Lung (tissue), 12 donors: ENCODE data around the gene FAXDC2. TPM values are rescaled to one million over a fixed set of nuclear protein-coding genes. Genes with fewer than 3 reads are reported as not detected.
A peak's percentile ranks its signal among the peaks of the same experiment; 100 is the strongest.
"Not testable (repeated sequence)": the region's sequence is repeated elsewhere in the genome, so short reads cannot be mapped to it uniquely, and the experiment has no call there.

ENCODE experiments used
- ATAC-seq: fragments of 200-7000 bp; cut with Tn5 transposase; one replicate; pipeline ENCODE4 v1.9.1; 2020; ENCODE audit warnings: moderate number of reproducible peaks; ENCODE audit not compliant: insufficient read depth, low FRiP score
- DNase-seq, 3 donors: peaks; one replicate each; pipeline ENCODE4 v3.0.0-alpha.2; 2013 to 2017
- H3K27ac ChIP-seq, 2 donors: one replicate each; pipeline ENCODE4 v1.5.1; 2013; ENCODE audit warnings: mild to moderate bottlenecking in 2 of 2, moderate library complexity in 2 of 2, control low read depth in 1 of 2, inconsistent platforms in 1 of 2, low read depth in 1 of 2, low read length in 1 of 2
- H3K27me3 ChIP-seq, 3 donors: one replicate each; pipeline ENCODE4 v1.5.1; 2013; ENCODE audit warnings: low read length in 2 of 3; ENCODE audit not compliant: control insufficient read depth in 3 of 3, insufficient read depth in 3 of 3
- H3K36me3 ChIP-seq, 4 donors: one replicate each; pipeline ENCODE4 v1.5.1; 2013; ENCODE audit warnings: low read length in 4 of 4, mild to moderate bottlenecking in 1 of 4, moderate library complexity in 1 of 4; ENCODE audit not compliant: control insufficient read depth in 4 of 4, insufficient read depth in 4 of 4
- H3K4me1 ChIP-seq, 5 donors: one replicate each; pipeline ENCODE4 v1.5.1; 2013; ENCODE audit warnings: low read length in 5 of 5, mild to moderate bottlenecking in 2 of 5, moderate library complexity in 1 of 5; ENCODE audit not compliant: control insufficient read depth in 5 of 5, insufficient read depth in 5 of 5
- H3K4me3 ChIP-seq: one replicate; pipeline ENCODE4 v1.5.1; 2013; ENCODE audit warnings: mild to moderate bottlenecking, control low read depth, moderate library complexity
- H3K9ac ChIP-seq, 2 donors: one replicate each; pipeline ENCODE4 v1.5.1; 2013; ENCODE audit warnings: low read length in 2 of 2, control low read depth in 1 of 2; ENCODE audit not compliant: insufficient read depth in 1 of 2
- H3K9me3 ChIP-seq, 4 donors: one replicate each; pipeline ENCODE4 v1.5.1; 2013; ENCODE audit warnings: low read length in 3 of 4, mild to moderate bottlenecking in 1 of 4, moderate library complexity in 1 of 4; ENCODE audit not compliant: control insufficient read depth in 4 of 4, insufficient read depth in 3 of 4
- CTCF ChIP-seq: IDR thresholded peaks from 2 replicates; pipeline ENCODE4 v1.5.1; 2012; ENCODE audit warnings: mild to moderate bottlenecking; ENCODE audit errors: control extremely low read depth, extremely low read depth
- WGBS, 2 donors: extraction: QIAGEN DNeasy Blood & Tissue Kit; methylation state at CpG; one replicate each; pipeline ENCODE4 v1.1.7; 2013; 5-methylcytosine and 5-hydroxymethylcytosine counted together
- polyA plus RNA-seq, 2 donors: library from polyadenylated mRNA; stranded (reverse); fragments of 200-250 nt; gene quantifications; one replicate each; pipeline ENCODE4 v1.2.1, GENCODE V29; 2013
- total RNA-seq, 2 donors: library from RNA; depleted of rRNA in 1 of 2; stranded (reverse); fragments of >200 nt in 1 of 2; gene quantifications; one replicate each; pipeline ENCODE4 v1.2.1, GENCODE V29; 2014 to 2021
- donor health status: control.
- donor health status: control.
- donor health status: Bipolar disorder and iron deficiency.
- donor health status: healthy.
- donor health status: DM: yes; HTN: yes; CAD: no.

Gene FAXDC2
- total and polyA plus RNA-seq, 4 donors, result 11.1 to 37.5 (median 17.1) TPM

- H3K9ac ChIP-seq, result no peak overlapping the region
- 46 to 76% methylated on average over 1 of the region's 1 CpG for WGBS, 2 donors
- peaks cover 14 to 27% (median 23%) of the 10 kb centered on the region in 4 donors for H3K36me3 ChIP-seq
- TF ChIP-seq CTCF, result no peak
- DNase-seq, result no peak
- no peak overlapping the region for H3K27ac ChIP-seq
- H3K9me3 ChIP-seq, result no peaks in the 10 kb centered on the region
- no peaks in the 10 kb centered on the region for H3K27me3 ChIP-seq
- H3K4me1 ChIP-seq, result peaks cover 0 to 20% (median 0%) of the 10 kb centered on the region in 5 donors
- H3K4me3 ChIP-seq, result no peak overlapping the region
- no peak for ATAC-seq
Observed at GRCh38 chr5:154834053-154834452, 16.4 kb downstream of the FAXDC2 start.

GRCh38 chr5:154832804-154833203 lies 17.6 kb downstream of the FAXDC2 start:
- 98 to 99% methylated on average over 3 of the region's 3 CpGs for WGBS, 2 donors
- H3K27ac ChIP-seq, H3K4me3 ChIP-seq, H3K9me3 ChIP-seq, DNase-seq, H3K27me3 ChIP-seq, ATAC-seq, H3K9ac ChIP-seq: not testable (repeated sequence)
- H3K36me3 ChIP-seq, result peaks cover 18 to 31% (median 25%) of the 10 kb centered on the region in 4 donors
- peaks cover 0 to 24% (median 0%) of the 10 kb centered on the region in 5 donors for H3K4me1 ChIP-seq

- DNase-seq, result no peak
- no peak for ATAC-seq
- Histone ChIP-seq H3K27me3 (no peaks in the 10 kb centered on the region), H3K4me3 (no peak overlapping the region), H3K9ac (no peak overlapping the region), H3K27ac (no peak overlapping the region), H3K9me3 (no peaks in the 10 kb centered on the region), H3K4me1 (peaks cover 0 to 24% (median 0%) of the 10 kb centered on the region in 5 donors), H3K36me3 (peaks cover 17 to 27% (median 21%) of the 10 kb centered on the region in 4 donors)
- TF ChIP-seq CTCF, result no peak
- 94% methylated on average over 7 of the region's 7 CpGs for WGBS, 2 donors
Observed at GRCh38 chr5:154831451-154831850, 19.0 kb downstream of the FAXDC2 start.

- no peak for DNase-seq
- TF ChIP-seq CTCF, result no peak
- Histone ChIP-seq H3K27ac (peak overlapping the region in 1 of 2 donors; percentile 52), H3K27me3 (no peaks in the 10 kb centered on the region), H3K4me3 (no peak overlapping the region), H3K9me3 (no peaks in the 10 kb centered on the region), H3K4me1 (peaks cover 0 to 20% (median 0%) of the 10 kb centered on the region in 5 donors), H3K36me3 (peaks cover 17 to 27% (median 20%) of the 10 kb centered on the region in 4 donors), H3K9ac (no peak overlapping the region)
- ATAC-seq, result no peak
- 85 to 89% methylated on average over 4 of the region's 4 CpGs for WGBS, 2 donors
Observed at GRCh38 chr5:154830596-154830995, 19.8 kb downstream of the FAXDC2 start.
